Measurements from ENCODE around the gene PPP1R15A. TPM values are rescaled to one million over a fixed set of nuclear protein-coding genes. Genes with fewer than 3 reads are reported as not detected.

The PPP1R15A gene
- total and polyA plus RNA-seq, 2 experiments from 2014 or later: 63.8 to 78.9 TPM

DNA sequence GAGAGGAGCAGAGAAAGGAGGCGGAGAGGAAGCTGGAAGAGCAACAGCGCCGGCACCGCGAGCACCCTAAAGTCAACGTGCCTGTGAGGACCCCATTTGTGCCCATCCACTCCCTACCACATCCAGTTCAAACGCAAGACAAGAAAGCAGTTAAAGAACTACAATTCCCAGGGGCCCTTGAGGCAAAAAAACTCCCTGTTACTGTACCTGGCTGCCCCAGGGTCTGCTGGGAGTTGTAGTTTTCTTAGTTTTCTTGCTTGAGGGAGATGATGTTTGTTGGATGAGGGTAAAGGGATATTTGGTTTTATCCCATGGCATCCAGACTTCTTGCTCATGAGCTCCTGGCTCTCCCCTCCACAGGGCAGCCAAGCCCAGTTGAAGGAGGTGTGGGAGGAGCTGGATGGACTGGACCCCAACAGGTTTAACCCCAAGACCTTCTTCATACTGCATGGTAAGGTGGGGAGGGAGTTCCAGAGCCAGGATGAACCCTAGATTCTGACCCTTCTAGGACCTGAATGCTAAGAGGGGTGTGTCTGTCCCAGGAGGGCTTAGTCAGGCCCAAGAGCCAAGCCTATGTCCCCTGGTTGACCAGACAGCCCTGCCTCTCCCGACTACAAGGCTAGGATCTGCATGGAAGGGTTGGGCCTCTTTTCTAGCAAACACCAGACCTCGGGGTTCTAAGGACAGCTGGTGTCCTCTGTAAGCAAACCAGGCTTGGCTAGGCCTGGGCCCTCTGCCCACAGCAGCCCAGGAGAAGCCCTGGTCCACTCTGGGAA lies 41.1 kb downstream of the PPP1R15A start:
- Histone ChIP-seq H3K9me3 (ENCODE audit: low read depth) (no peaks in the 10 kb centered on the region), H3K27ac (no peak overlapping the region), H3F3A (ENCODE audit: insufficient read depth) (no peaks in the 10 kb centered on the region), H3K27me3 (replicated peaks; ENCODE audit: insufficient read depth) (no peaks in the 10 kb centered on the region), H3K9me2 (ENCODE audit: insufficient read depth) (no peaks in the 10 kb centered on the region), H3K79me2 (ENCODE audit: insufficient read depth) (no peaks in the 10 kb centered on the region), H3K4me1 (ENCODE audit: insufficient read depth) (no peaks in the 10 kb centered on the region), H3K4me2 (ENCODE audit: unreplicated experiment) (no peak overlapping the region), H3K4me3 (no peak overlapping the region), H2AFZ (no peak overlapping the region), H3K36me3 (ENCODE audit: low read depth) (peaks cover 33% of the 10 kb centered on the region; the same call in 1 of the 2 replicates), H3K9ac (no peak overlapping the region), H4K20me1 (ENCODE audit: insufficient read depth) (no peaks in the 10 kb centered on the region)
- in situ Hi-C loops (cut with MboI): no loop called here
- 74 to 77% methylated on average over 8 to 9 of the region's 9 CpGs for WGBS, 2 experiments (ENCODE audit: low coverage in 1 of 2, low lambda C conversion rate in 2 of 2, missing lambda C conversion rate in 2 of 2)
- peak; percentile 22 for DNase-seq
- TF ChIP-seq EZH2 (IDR thresholded peaks at IDR 0.05; ENCODE audit: insufficient read depth, poor library complexity, severe bottlenecking) (no peak), EZH2phosphoT487 (IDR thresholded peaks at IDR 0.05; ENCODE audit: insufficient read depth, low read depth) (no peak)

DNA sequence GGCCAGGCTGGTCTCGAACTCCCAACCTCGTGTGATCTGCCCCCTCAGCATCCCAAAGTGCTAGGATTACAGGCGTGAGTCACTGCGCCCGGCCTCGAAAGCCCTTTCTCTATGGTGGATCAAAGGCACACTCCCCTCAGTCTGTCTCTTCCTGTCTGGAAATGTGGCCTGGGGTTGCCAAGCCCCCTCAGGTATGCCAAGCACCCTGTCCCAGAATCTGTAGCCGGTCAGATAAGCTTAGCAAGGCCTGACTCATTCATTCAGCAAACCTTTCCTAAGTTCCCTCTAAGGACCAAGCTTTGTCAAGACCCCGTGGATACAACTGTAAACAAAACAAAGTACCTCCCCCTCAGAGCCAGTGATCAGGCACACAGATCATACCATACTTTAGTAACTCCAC lies 42.0 kb downstream of the PPP1R15A start:
- no peak overlapping the region for H3K27ac ChIP-seq
- no peak overlapping the region for H3K4me2 ChIP-seq (ENCODE audit: unreplicated experiment)
- no peak overlapping the region for H2AFZ ChIP-seq
- no peaks in the 10 kb centered on the region for H3K9me3 ChIP-seq (ENCODE audit: low read depth)
- no peaks in the 10 kb centered on the region for H3K27me3 ChIP-seq (replicated peaks; ENCODE audit: insufficient read depth)
- H3K9me2 ChIP-seq (ENCODE audit: insufficient read depth): no peaks in the 10 kb centered on the region
- in situ Hi-C loops (cut with MboI): no loop called here
- no peak overlapping the region for H3K9ac ChIP-seq
- no peaks in the 10 kb centered on the region for H3K79me2 ChIP-seq (ENCODE audit: insufficient read depth)
- H4K20me1 ChIP-seq (ENCODE audit: insufficient read depth): no peaks in the 10 kb centered on the region
- no peaks in the 10 kb centered on the region for H3K4me1 ChIP-seq (ENCODE audit: insufficient read depth)
- TF ChIP-seq EZH2phosphoT487 (IDR thresholded peaks at IDR 0.05; ENCODE audit: insufficient read depth, low read depth) (no peak), EZH2 (IDR thresholded peaks at IDR 0.05; ENCODE audit: insufficient read depth, poor library complexity, severe bottlenecking) (no peak)
- H3F3A ChIP-seq (ENCODE audit: insufficient read depth): no peaks in the 10 kb centered on the region
- peaks cover 36% of the 10 kb centered on the region; the same call in 1 of the 2 replicates for H3K36me3 ChIP-seq (ENCODE audit: low read depth)
- WGBS, 2 experiments (ENCODE audit: low coverage in 1 of 2, low lambda C conversion rate in 2 of 2, missing lambda C conversion rate in 2 of 2): 90 to 93% methylated on average over 8 of the region's 8 CpGs
- DNase-seq: no peak
- H3K4me3 ChIP-seq: no peak overlapping the region

DNA sequence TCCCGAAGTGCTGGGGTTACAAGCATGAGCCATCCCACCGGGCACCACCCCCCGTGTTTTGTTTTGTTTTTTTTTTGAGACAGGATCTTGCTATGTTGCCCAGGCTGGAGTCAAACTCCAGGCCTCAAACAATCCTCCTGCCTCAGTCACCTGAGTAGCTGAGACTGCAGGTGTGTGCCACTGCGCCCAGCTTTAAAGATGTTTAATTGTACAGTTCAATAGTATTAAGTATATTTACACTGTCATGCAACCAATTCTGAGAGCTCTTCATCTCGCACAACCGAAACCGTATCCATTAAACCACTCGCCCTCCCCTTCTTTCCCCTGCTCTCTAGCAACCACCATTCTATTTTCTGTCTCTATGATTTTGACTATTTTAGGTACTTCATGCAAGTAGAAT lies 43.5 kb downstream of the PPP1R15A start:
- no peaks in the 10 kb centered on the region for H3K4me1 ChIP-seq (ENCODE audit: insufficient read depth)
- no peaks in the 10 kb centered on the region for H3K9me2 ChIP-seq (ENCODE audit: insufficient read depth)
- no peak overlapping the region for H3K27ac ChIP-seq
- no peaks in the 10 kb centered on the region for H3K9me3 ChIP-seq (ENCODE audit: low read depth)
- H3K4me2 ChIP-seq (ENCODE audit: unreplicated experiment): no peak overlapping the region
- no peak for DNase-seq
- H3F3A ChIP-seq (ENCODE audit: insufficient read depth): no peaks in the 10 kb centered on the region
- no peak overlapping the region for H3K9ac ChIP-seq
- H3K27me3 ChIP-seq (replicated peaks; ENCODE audit: insufficient read depth): no peaks in the 10 kb centered on the region
- H3K36me3 ChIP-seq (ENCODE audit: low read depth): peaks cover 26% of the 10 kb centered on the region; the same call in 1 of the 2 replicates
- TF ChIP-seq EZH2 (IDR thresholded peaks at IDR 0.05; ENCODE audit: insufficient read depth, poor library complexity, severe bottlenecking) (no peak), EZH2phosphoT487 (IDR thresholded peaks at IDR 0.05; ENCODE audit: insufficient read depth, low read depth) (no peak)
- H3K79me2 ChIP-seq (ENCODE audit: insufficient read depth): no peaks in the 10 kb centered on the region
- H2AFZ ChIP-seq: no peak overlapping the region
- in situ Hi-C loops (cut with MboI): no loop called here
- no peak overlapping the region for H3K4me3 ChIP-seq
- no peaks in the 10 kb centered on the region for H4K20me1 ChIP-seq (ENCODE audit: insufficient read depth)
- WGBS, 2 experiments (ENCODE audit: low coverage in 1 of 2, low lambda C conversion rate in 2 of 2, missing lambda C conversion rate in 2 of 2): 84% methylated on average over 8 of the region's 8 CpGs

DNA sequence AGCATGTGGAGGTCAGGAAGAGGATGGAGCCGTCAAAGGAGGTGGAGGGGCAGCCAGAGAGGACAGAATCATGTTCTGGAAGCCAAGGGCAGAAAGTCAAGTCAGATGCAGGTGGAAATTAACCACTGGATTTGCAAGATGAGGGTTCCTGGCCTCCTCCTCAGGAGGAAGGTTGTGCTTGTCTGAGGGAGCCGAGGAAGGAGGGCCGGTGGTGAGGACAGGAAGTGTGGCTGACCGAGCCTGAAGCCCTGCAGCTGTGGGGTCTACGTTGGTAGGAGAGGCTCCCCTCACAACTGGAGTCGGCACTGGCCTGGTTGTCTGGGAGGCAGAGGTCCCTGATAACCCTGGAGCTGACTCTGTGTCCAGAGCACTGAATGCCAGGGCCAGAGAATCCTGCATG lies 45.9 kb downstream of the PPP1R15A start:
- Histone ChIP-seq H3K4me2 (ENCODE audit: unreplicated experiment) (no peak overlapping the region), H3K27me3 (replicated peaks; ENCODE audit: insufficient read depth) (no peaks in the 10 kb centered on the region), H3K4me1 (ENCODE audit: insufficient read depth) (no peaks in the 10 kb centered on the region), H3K9me3 (ENCODE audit: low read depth) (no peaks in the 10 kb centered on the region), H3F3A (ENCODE audit: insufficient read depth) (no peaks in the 10 kb centered on the region), H3K4me3 (no peak overlapping the region), H3K79me2 (ENCODE audit: insufficient read depth) (no peaks in the 10 kb centered on the region), H3K9ac (no peak overlapping the region), H3K36me3 (ENCODE audit: low read depth) (peaks cover 12% of the 10 kb centered on the region; the same call in 1 of the 2 replicates), H3K9me2 (ENCODE audit: insufficient read depth) (no peaks in the 10 kb centered on the region), H3K27ac (no peak overlapping the region), H4K20me1 (ENCODE audit: insufficient read depth) (no peaks in the 10 kb centered on the region), H2AFZ (no peak overlapping the region)
- TF ChIP-seq EZH2 (IDR thresholded peaks at IDR 0.05; ENCODE audit: insufficient read depth, poor library complexity, severe bottlenecking) (no peak), EZH2phosphoT487 (IDR thresholded peaks at IDR 0.05; ENCODE audit: insufficient read depth, low read depth) (no peak)
- WGBS, 2 experiments (ENCODE audit: low coverage in 1 of 2, low lambda C conversion rate in 2 of 2, missing lambda C conversion rate in 2 of 2): 97 to 98% methylated on average over 6 of the region's 6 CpGs
- no peak for DNase-seq
- in situ Hi-C loops (cut with MboI): no loop called here

Data from GM23248 (cell line).